IMR-90 (cell line): Measurements from ENCODE around the gene RIMS4. TPM values are rescaled to one million over a fixed set of nuclear protein-coding genes. Genes with fewer than 3 reads are reported as not detected.

Experiments
- ATAC-seq: fragments of 200-7000 bp; cut with Tn5 transposase; 2 replicates; pipeline ENCODE4 v1.9.1; 2020; ENCODE audit warnings: low read depth, mild to moderate bottlenecking, moderate library complexity
- BruUV-seq: library from RNA; stranded (reverse); fragments of 400-500 nt; replicated peaks from 2 replicates; lab custom pipeline; 2021; lab: Mats Ljungman, UMichigan
- CTCF ChIA-PET: fragments of 300-600 bp; formaldehyde crosslinking; extraction: SDS; loops from one replicate; lab custom pipeline; 2021; ENCODE audit warnings: antibody characterized with exemption; lab: Yijun Ruan, JAX
- POLR2A ChIA-PET: fragments of 300-600 bp; sonication (Branson Sonifier 250); formaldehyde crosslinking; loops from one replicate; lab custom pipeline; 2022; ENCODE audit warnings: antibody characterized with exemption; ENCODE audit not compliant: unreplicated experiment; lab: Charles Lee
- DNase-seq: peaks from one replicate; pipeline ENCODE4 v3.0.0; 2013
- H2AFZ ChIP-seq: replicated peaks from 2 replicates; pipeline ENCODE3; 2013; ENCODE audit warnings: low read length, mild to moderate bottlenecking; ENCODE audit not compliant: poor library complexity
- H2AK5ac ChIP-seq: 2 replicates; pipeline ENCODE4 v1.6.1; 2013; ENCODE audit warnings: low read depth, low read length, inconsistent platforms
- H2AK9ac ChIP-seq: replicated peaks from 2 replicates; pipeline ENCODE3; 2013; ENCODE audit warnings: mild to moderate bottlenecking, low read depth, low read length, moderate library complexity; ENCODE audit not compliant: poor library complexity
- H2BK120ac ChIP-seq: 2 replicates; pipeline ENCODE4 v1.6.1; 2013; ENCODE audit warnings: low read depth, low read length, inconsistent platforms
- H2BK15ac ChIP-seq: 3 replicates; pipeline ENCODE4 v1.6.1; 2013; ENCODE audit warnings: low read depth, low read length, inconsistent platforms
- H2BK20ac ChIP-seq: 2 replicates; pipeline ENCODE4 v1.6.1; 2013; ENCODE audit warnings: low read depth, mild to moderate bottlenecking, inconsistent platforms, low read length, moderate library complexity
- H2BK5ac ChIP-seq: 2 replicates; pipeline ENCODE4 v1.6.1; 2013; ENCODE audit warnings: mild to moderate bottlenecking, low read depth, low read length, inconsistent platforms; ENCODE audit not compliant: poor library complexity, severe bottlenecking
- H3K14ac ChIP-seq: replicated peaks from 2 replicates; pipeline ENCODE4 v1.6.1; 2013; ENCODE audit warnings: low read depth, low read length, inconsistent platforms
- H3K18ac ChIP-seq: 2 replicates; pipeline ENCODE4 v1.6.1; 2013; ENCODE audit warnings: low read depth, low read length, control low read depth
- H3K23ac ChIP-seq: 2 replicates; pipeline ENCODE4 v1.6.1; 2013; ENCODE audit warnings: low read depth, low read length, inconsistent platforms
- H3K27ac ChIP-seq: 2 replicates; pipeline ENCODE4 v1.5.1; 2013; ENCODE audit warnings: mild to moderate bottlenecking, control low read depth, low read length; ENCODE audit not compliant: insufficient read depth
- H3K27me3 ChIP-seq: 2 replicates; pipeline ENCODE4 v1.6.1; 2013; ENCODE audit warnings: low read length; ENCODE audit not compliant: control insufficient read depth, insufficient read depth
- H3K36me3 ChIP-seq: 2 replicates; pipeline ENCODE4 v1.6.1; 2013; ENCODE audit warnings: low read length, mixed read lengths; ENCODE audit not compliant: control insufficient read depth, insufficient read depth
- H3K4ac ChIP-seq: 2 replicates; pipeline ENCODE4 v1.6.1; 2013; ENCODE audit warnings: low read depth, low read length, inconsistent platforms
- H3K4me1 ChIP-seq: 2 replicates; pipeline ENCODE4 v1.6.1; 2013; ENCODE audit warnings: low read length, mixed read lengths; ENCODE audit not compliant: control insufficient read depth, insufficient read depth
- H3K4me2 ChIP-seq: 2 replicates; pipeline ENCODE4 v1.6.1; 2013; ENCODE audit warnings: low read depth, mild to moderate bottlenecking, control low read depth, low read length, moderate library complexity
- H3K4me3 ChIP-seq: 2 replicates; pipeline ENCODE4 v1.5.1; 2013; ENCODE audit warnings: low read depth, mild to moderate bottlenecking, control low read depth, low read length, moderate library complexity; ENCODE audit not compliant: insufficient read depth
- H3K56ac ChIP-seq: 2 replicates; pipeline ENCODE4 v1.6.1; 2013; ENCODE audit warnings: low read length, inconsistent platforms; ENCODE audit not compliant: insufficient read depth; ENCODE audit errors: extremely low read depth
- H3K79me1 ChIP-seq, 2 experiments: 2 replicates each; pipeline ENCODE4 v1.6.1; 2013; ENCODE audit warnings: low read length in 2 of 2, inconsistent platforms in 1 of 2, low read depth in 1 of 2
- H3K9ac ChIP-seq: 2 replicates; pipeline ENCODE4 v1.6.1; 2013; ENCODE audit warnings: low read depth, low read length, control low read depth
- H3K9me1 ChIP-seq: 2 replicates; pipeline ENCODE4 v1.6.1; 2013; ENCODE audit warnings: low read length, inconsistent platforms; ENCODE audit not compliant: insufficient read depth
- H3K9me3 ChIP-seq: 2 replicates; pipeline ENCODE4 v1.6.1; 2013; ENCODE audit warnings: low read length; ENCODE audit not compliant: control insufficient read depth, insufficient read depth
- H4K20me1 ChIP-seq: 2 replicates; pipeline ENCODE4 v1.6.1; 2013; ENCODE audit warnings: low read length, inconsistent platforms; ENCODE audit not compliant: insufficient read depth
- H4K5ac ChIP-seq: 2 replicates; pipeline ENCODE4 v1.6.1; 2013; ENCODE audit warnings: mild to moderate bottlenecking, low read depth, low read length, control low read depth
- H4K8ac ChIP-seq, 2 experiments: 2 replicates each; pipeline ENCODE4 v1.6.1; 2013; ENCODE audit warnings: low read depth in 2 of 2, low read length in 2 of 2, control low read depth in 1 of 2, inconsistent platforms in 1 of 2
- H4K91ac ChIP-seq: 2 replicates; pipeline ENCODE4 v1.6.1; 2013; ENCODE audit warnings: low read depth, low read length, inconsistent platforms; ENCODE audit not compliant: insufficient read depth
- BHLHE40 ChIP-seq: fragments of 150-350 bp; IDR thresholded peaks from 2 replicates; pipeline ENCODE4 v1.6.1; 2016; ENCODE audit warnings: mild to moderate bottlenecking, low read depth, low read length
- CEBPB ChIP-seq: IDR thresholded peaks from 2 replicates; pipeline ENCODE4 v1.6.1; 2012; ENCODE audit warnings: low read depth, low read length, improper control_type of control experiment
- CHD1 ChIP-seq: IDR thresholded peaks from 2 replicates; pipeline ENCODE4 v1.6.1; 2012; ENCODE audit warnings: low read depth, low read length, improper control_type of control experiment
- FOS ChIP-seq: fragments of 150-350 bp; IDR thresholded peaks from 2 replicates; pipeline ENCODE4 v1.6.1; 2016; ENCODE audit warnings: low read depth, low read length
- POLR2A ChIP-seq: IDR thresholded peaks from 2 replicates; pipeline ENCODE4 v1.6.1; 2012; ENCODE audit warnings: mild to moderate bottlenecking, low read depth, low read length
- RAD21 ChIP-seq: IDR thresholded peaks from 2 replicates; pipeline ENCODE4 v1.6.1; 2012; ENCODE audit warnings: low read length, improper control_type of control experiment
- WGBS, 2 experiments: methylation state at CpG; one replicate each; pipeline versions ENCODE4 v1.1.5 to v1.1.7; 2013; ENCODE audit warnings: missing lambda C conversion rate in 2 of 2; ENCODE audit not compliant: insufficient read length in 1 of 2; ENCODE audit errors: extremely low coverage in 2 of 2; 5-methylcytosine and 5-hydroxymethylcytosine counted together
- dilution Hi-C: fragments of 300-500 bp; cut with HindIII; formaldehyde crosslinking; loops from one replicate; pipeline ENCODE4 v1.14.3; 2018; ENCODE audit warnings: low sequenced_read_pairs; ENCODE audit not compliant: unreplicated experiment
- in situ Hi-C: fragments of 300-500 bp; cut with MboI; formaldehyde crosslinking; loops from 3 replicates; pipeline ENCODE4 v1.14.3; 2019; ENCODE audit warnings: low sequenced_read_pairs, inconsistent platforms, mixed read lengths
- intact Hi-C: fragments of 100-400 bp; cut with micrococcal nuclease; formaldehyde crosslinking; loops from 2 replicates; pipeline ENCODE4 v1.10.0; 2022
- polyA plus RNA-seq, 3 experiments: library from polyadenylated mRNA; depleted of rRNA; stranded (reverse); fragments of >200 nt; gene quantifications; 2 replicates each; pipeline ENCODE4 v1.2.3, GENCODE V29; 2012; ENCODE audit warnings: low replicate concordance in 1 of 3
- total RNA-seq: library from RNA; depleted of rRNA; stranded (reverse); fragments of >200 nt; gene quantifications from 2 replicates; pipeline ENCODE4 v1.2.3, GENCODE V29; 2012

RIMS4 gene
- total and polyA plus RNA-seq, 2 of the 4 experiments (the other 2 are of a cell fraction) = not detected

GRCh38 chr20:44707018-44707579 is 103.2 kb downstream of the RIMS4 start:
- Histone ChIP-seq H3K4ac (no peak overlapping the region), H3K4me1 (peaks cover 38% of the 10 kb centered on the region), H4K20me1 (no peaks in the 10 kb centered on the region; the same call in 1 of the 2 replicates), H3K9ac (no peak overlapping the region), H3K9me3 (no peaks in the 10 kb centered on the region), H2BK15ac (no peak overlapping the region), H3K27ac (no peak overlapping the region), H2AK5ac (no peak overlapping the region), H3K18ac (no peak overlapping the region), H4K5ac (no peak overlapping the region), H2AFZ (no peak overlapping the region), H3K14ac (no peak overlapping the region), H3K36me3 (no peaks in the 10 kb centered on the region), H3K79me1 (no peaks in the 10 kb centered on the region), H3K4me2 (no peak overlapping the region), H2BK20ac (no peak overlapping the region), H2BK120ac (no peak overlapping the region), H3K56ac (no peak overlapping the region), H3K9me1 (no peaks in the 10 kb centered on the region; the same call in 1 of the 2 replicates), H2AK9ac (no peak overlapping the region), H2BK5ac (no peak overlapping the region), H3K4me3 (no peak overlapping the region), H4K8ac (no peak overlapping the region), H4K91ac (no peak overlapping the region), H3K27me3 (peaks cover 17% of the 10 kb centered on the region), H3K23ac (no peak overlapping the region)
- ChIA-PET CTCF (no interaction called here), POLR2A (no interaction called here)
- TF ChIP-seq CHD1 = no peak
- TF ChIP-seq CEBPB = no peak
- no peak for TF ChIP-seq FOS
- no peak for TF ChIP-seq POLR2A
- TF ChIP-seq RAD21 = no peak
- no peak for TF ChIP-seq BHLHE40
- intact Hi-C loops = no loop called here
- WGBS, 2 experiments = 88% methylated on average over 1 of the region's 5 CpGs; no CpG with 5 or more reads in 1 of the 2 experiments
- no TSS peak for BruUV-seq
- DNase-seq (no peak), ATAC-seq (no peak)
- dilution Hi-C loops = no loop called here
- in situ Hi-C loops = no loop called here
